T47D (cell line): ENCODE data around the gene ADH4.

Source experiments
- DNase-seq, 2 experiments: peaks; one replicate each; pipeline versions ENCODE4 v3.0.0 to v3.0.0-alpha.2; 2011 to 2012; ENCODE audit warnings: low read depth in 1 of 2, low spot score in 1 of 2
- JUND ChIP-seq: IDR thresholded peaks from 2 replicates; pipeline ENCODE4 v1.6.1; 2012; ENCODE audit warnings: low read depth
- in situ Hi-C: cut with HindIII; loops from 2 replicates; pipeline ENCODE4 v1.10.0; 2016; ENCODE audit warnings: low sequenced_read_pairs, low pct_unique_long_range_greater_than_20kb

ADH4 gene

GRCh38 chr4:99156992-99157391, 12.9 kb upstream of the ADH4 start:
- in situ Hi-C loops: no loop called here
- no peak for DNase-seq
- no peak for TF ChIP-seq JUND

- in situ Hi-C loops: no loop called here
These were observed 10.7 kb upstream of the ADH4 start for GRCh38 chr4:99154658-99155342.

GRCh38 chr4:99151995-99152394, 7.9 kb upstream of the ADH4 start:
- TF ChIP-seq JUND: no peak
- in situ Hi-C loops: no loop called here
- no peak for DNase-seq

More at GRCh38 chr4:99154658-99155342, 10.7 kb upstream of the ADH4 start:
- no peak for TF ChIP-seq JUND
- no peak for DNase-seq

- DNase-seq: no peak
- in situ Hi-C loops: no loop called here
- no peak for TF ChIP-seq JUND
These were observed 7.4 kb upstream of the ADH4 start for GRCh38 chr4:99151452-99151851.

- in situ Hi-C loops: no loop called here
- no peak for TF ChIP-seq JUND
These were observed 5.4 kb upstream of the ADH4 start for GRCh38 chr4:99149426-99150019.

GRCh38 chr4:99148550-99148949, 4.5 kb upstream of the ADH4 start:
- TF ChIP-seq JUND: no peak
- in situ Hi-C loops: no loop called here
- no peak for DNase-seq

More at GRCh38 chr4:99149426-99150019, 5.4 kb upstream of the ADH4 start:
- no peak for DNase-seq

GRCh38 chr4:99144587-99144986, 490 bp upstream of the ADH4 start:
- no peak for TF ChIP-seq JUND
- no peak for DNase-seq
- in situ Hi-C loops: no loop called here

- in situ Hi-C loops: no loop called here
- DNase-seq: no peak
- no peak for TF ChIP-seq JUND
These were observed 7.8 kb downstream of the ADH4 start for GRCh38 chr4:99136329-99136728.

- no peak for TF ChIP-seq JUND
- in situ Hi-C loops: no loop called here
- no peak for DNase-seq
These were observed 8.4 kb downstream of the ADH4 start for GRCh38 chr4:99135541-99136162.

- TF ChIP-seq JUND: no peak
- DNase-seq: no peak
- in situ Hi-C loops: no loop called here
These were observed 9.5 kb downstream of the ADH4 start for GRCh38 chr4:99134586-99134985.

- in situ Hi-C loops: no loop called here
- no peak for DNase-seq
- no peak for TF ChIP-seq JUND
These were observed 12.7 kb downstream of the ADH4 start for GRCh38 chr4:99131378-99131777.

GRCh38 chr4:99126376-99126775, 17.7 kb downstream of the ADH4 start:
- TF ChIP-seq JUND: no peak
- in situ Hi-C loops: no loop called here
- DNase-seq: no peak

GRCh38 chr4:99121008-99121407, 23.1 kb downstream of the ADH4 start:
- in situ Hi-C loops: no loop called here
- DNase-seq: no peak
- TF ChIP-seq JUND: no peak
